Measurements from ENCODE around the gene TMEM164.
"Not testable (repeated sequence)": the region's sequence is repeated elsewhere in the genome, so short reads cannot be mapped to it uniquely, and the experiment has no call there.

TMEM164 gene

DNA sequence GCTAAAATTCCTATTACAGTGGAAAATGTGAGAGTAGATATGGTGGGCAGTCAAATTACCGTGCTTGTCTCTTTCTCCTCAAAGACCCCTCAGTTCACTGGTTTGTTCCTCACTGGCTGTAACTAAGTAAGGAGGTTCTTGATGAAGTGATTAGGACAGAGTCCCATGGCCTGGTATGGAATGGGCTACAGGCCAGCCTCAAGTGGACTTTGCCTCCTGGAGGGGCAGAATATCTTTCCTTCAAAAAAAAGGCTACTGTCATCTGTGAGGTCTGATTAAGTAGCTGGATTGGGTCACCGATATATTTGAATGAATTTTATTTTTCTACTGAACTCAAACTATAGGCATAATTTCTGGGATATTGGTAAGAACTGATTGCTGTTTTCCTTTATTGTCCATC is 38.5 kb upstream of the TMEM164 start:
- TF ChIP-seq FOXA1 (IDR thresholded peaks at IDR 0.05) (no peak), TARDBP (IDR thresholded peaks at IDR 0.05) (no peak)
- no peak for DNase-seq (ENCODE audit: extremely low spot score)
- CTCF ChIA-PET = no interaction called here
- POLR2A ChIA-PET = no interaction called here

DNA sequence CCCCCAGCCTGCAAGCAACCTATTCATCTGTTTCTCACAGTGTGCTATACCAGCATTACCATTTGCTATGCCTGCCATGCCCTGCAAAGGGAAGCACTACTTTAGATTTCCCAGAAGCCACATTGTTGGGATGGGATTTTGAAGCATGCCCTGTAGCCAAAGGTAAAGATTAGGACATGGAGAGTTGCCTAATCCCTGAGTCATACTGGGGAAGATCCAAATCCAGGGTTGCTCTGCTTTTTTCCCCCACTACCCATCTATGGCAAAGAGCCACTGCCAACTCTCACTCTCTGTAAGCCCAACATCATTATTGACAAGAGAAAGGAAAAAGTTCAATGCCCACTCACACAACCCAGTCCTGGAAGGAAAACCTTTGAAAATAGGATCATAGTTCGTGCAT is 36.7 kb upstream of the TMEM164 start:
- TF ChIP-seq FOXK2 (IDR thresholded peaks at IDR 0.05) (no peak), FOXA1 (IDR thresholded peaks at IDR 0.05) (no peak), BHLHE40 (IDR thresholded peaks at IDR 0.05; ENCODE audit: borderline replicate concordance) (no peak)
- no peak for DNase-seq (ENCODE audit: extremely low spot score)
- ChIA-PET CTCF (interaction anchor here (0.6 to 0.7 kb wide), 2 partner anchors 51 to 109 kb away, joined by 3 to 5 read pairs; no protein-coding TSS in a partner anchor), POLR2A (no interaction called here)

DNA sequence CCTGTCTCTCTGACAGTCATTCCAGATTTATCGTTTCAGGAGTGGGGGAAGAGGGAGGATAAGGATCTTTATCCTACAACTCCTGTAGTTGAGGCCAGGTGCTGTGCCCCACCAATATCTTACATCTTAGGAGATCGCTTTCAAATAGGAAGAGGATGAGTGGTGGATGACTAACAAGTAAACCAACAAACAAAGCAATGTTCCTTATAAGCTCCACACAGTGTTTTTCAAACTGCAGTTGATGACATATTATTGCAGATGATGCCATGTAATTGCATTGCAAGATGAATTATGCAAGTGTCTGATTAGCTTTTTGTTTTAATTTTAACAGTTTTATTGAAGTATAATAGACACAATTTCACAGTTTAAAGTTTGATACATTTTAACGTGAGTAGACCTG is 35.8 kb upstream of the TMEM164 start:
- ChIA-PET CTCF (no interaction called here), POLR2A (no interaction called here)
- no peak for DNase-seq (ENCODE audit: extremely low spot score)
- TF ChIP-seq SP1 (IDR thresholded peaks at IDR 0.05) (no peak), ARNT (IDR thresholded peaks at IDR 0.05) (no peak), FOXK2 (IDR thresholded peaks at IDR 0.05) (no peak), NFRKB (IDR thresholded peaks at IDR 0.05) (no peak), FOXM1 (IDR thresholded peaks at IDR 0.05; ENCODE audit: borderline replicate concordance) (no peak), FOXA1 (IDR thresholded peaks at IDR 0.05) (no peak), ZNF384 (IDR thresholded peaks at IDR 0.05) (no peak), BHLHE40 (IDR thresholded peaks at IDR 0.05; ENCODE audit: borderline replicate concordance) (no peak), CTBP1 (IDR thresholded peaks at IDR 0.05; ENCODE audit: borderline replicate concordance) (no peak), HDGF (IDR thresholded peaks at IDR 0.05; ENCODE audit: borderline replicate concordance) (no peak), ELF4 (IDR thresholded peaks at IDR 0.05) (no peak)
- TF ChIP-seq, protein P1, sequence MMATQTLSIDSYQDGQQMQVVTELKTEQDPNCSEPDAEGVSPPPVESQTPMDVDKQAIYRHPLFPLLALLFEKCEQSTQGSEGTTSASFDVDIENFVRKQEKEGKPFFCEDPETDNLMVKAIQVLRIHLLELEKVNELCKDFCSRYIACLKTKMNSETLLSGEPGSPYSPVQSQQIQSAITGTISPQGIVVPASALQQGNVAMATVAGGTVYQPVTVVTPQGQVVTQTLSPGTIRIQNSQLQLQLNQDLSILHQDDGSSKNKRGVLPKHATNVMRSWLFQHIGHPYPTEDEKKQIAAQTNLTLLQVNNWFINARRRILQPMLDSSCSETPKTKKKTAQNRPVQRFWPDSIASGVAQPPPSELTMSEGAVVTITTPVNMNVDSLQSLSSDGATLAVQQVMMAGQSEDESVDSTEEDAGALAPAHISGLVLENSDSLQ (IDR thresholded peaks at IDR 0.05) = no peak

DNA sequence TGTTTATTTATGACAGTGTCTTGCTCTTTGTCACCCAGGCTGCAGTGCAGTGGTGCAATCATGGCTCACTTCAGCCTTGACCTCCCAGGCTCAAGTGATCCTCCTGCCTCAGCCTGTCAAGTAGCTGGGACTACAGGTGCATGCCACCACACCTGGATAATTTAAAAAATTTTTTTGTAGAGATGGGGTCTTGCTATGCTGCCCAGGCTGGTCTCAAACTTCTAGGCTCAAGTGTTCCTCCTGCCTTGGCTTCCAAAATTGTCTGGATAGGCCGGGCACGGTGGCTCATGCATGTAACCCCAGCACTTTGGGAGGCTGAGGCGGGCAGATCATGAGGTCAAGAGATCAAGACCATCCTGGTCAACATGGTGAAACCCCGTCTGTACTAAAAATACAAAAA is 32.1 kb upstream of the TMEM164 start:
- DNase-seq (ENCODE audit: extremely low spot score); POLR2A ChIA-PET; CTCF ChIA-PET: not testable (repeated sequence)

DNA sequence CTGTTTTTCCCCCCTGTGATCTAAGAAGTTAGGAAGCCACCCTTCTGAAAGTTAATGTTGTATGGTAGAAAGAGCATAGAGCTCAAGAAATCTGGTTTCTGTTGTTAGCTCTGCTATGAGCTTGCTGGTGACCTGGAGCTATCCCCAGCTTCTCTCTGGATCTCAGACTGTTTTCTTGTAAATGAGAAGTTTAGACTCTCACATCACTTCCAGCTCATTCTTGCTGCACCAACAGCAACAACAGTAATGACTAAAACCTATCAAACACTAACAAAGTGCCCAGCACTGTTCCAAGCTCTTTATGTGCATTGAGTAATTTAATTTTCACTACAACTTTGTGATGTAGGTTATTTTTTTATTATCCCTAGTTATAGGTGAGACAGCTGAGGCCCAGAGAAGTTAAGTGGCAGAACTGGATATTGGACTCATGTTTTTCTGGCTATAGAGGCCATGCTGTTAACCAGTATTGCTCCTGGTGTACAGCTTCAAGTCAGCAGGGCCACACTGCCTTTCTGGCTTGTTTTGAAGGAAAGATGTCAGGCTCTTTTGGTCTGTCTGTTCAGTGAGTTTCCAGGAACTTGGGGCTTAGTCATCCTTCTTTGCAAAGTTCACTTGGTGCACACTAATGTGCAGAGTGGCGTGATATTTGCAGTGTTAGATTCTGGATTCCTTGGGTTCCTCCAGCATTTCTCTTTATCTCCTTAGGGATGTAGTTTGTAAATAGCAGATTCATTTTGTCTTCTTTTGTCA is 27.8 kb upstream of the TMEM164 start:
- CTCF ChIA-PET = interaction anchor here (0.6 to 1.0 kb wide), 2 partner anchors 12 to 172 kb away, joined by 3 read pairs; no protein-coding TSS in a partner anchor
- POLR2A ChIA-PET = no interaction called here
- TF ChIP-seq ARNT (IDR thresholded peaks at IDR 0.05) = no peak
- TF ChIP-seq, protein P1 (IDR thresholded peaks at IDR 0.05) = no peak
- no peak for TF ChIP-seq CTBP1 (IDR thresholded peaks at IDR 0.05; ENCODE audit: borderline replicate concordance)
- no peak for TF ChIP-seq BHLHE40 (IDR thresholded peaks at IDR 0.05; ENCODE audit: borderline replicate concordance)
- TF ChIP-seq TARDBP (IDR thresholded peaks at IDR 0.05) = no peak
- TF ChIP-seq ZNF384 (IDR thresholded peaks at IDR 0.05) = no peak
- TF ChIP-seq SP1 (IDR thresholded peaks at IDR 0.05) = no peak
- no peak for TF ChIP-seq FOXM1 (IDR thresholded peaks at IDR 0.05; ENCODE audit: borderline replicate concordance)
- TF ChIP-seq SUZ12 (IDR thresholded peaks at IDR 0.05) = no peak
- no peak for TF ChIP-seq LEF1 (IDR thresholded peaks at IDR 0.05; ENCODE audit: borderline replicate concordance)
- TF ChIP-seq NFRKB (IDR thresholded peaks at IDR 0.05) = no peak
- no peak for TF ChIP-seq L3MBTL2 (conservative IDR thresholded peaks at IDR 0.05)
- TF ChIP-seq HDGF (IDR thresholded peaks at IDR 0.05; ENCODE audit: borderline replicate concordance) = no peak
- no peak for TF ChIP-seq ELF4 (IDR thresholded peaks at IDR 0.05)
- TF ChIP-seq FOXK2 (IDR thresholded peaks at IDR 0.05) = no peak
- no peak for TF ChIP-seq FOXA1 (IDR thresholded peaks at IDR 0.05)
- DNase-seq (ENCODE audit: extremely low spot score) = no peak

DNA sequence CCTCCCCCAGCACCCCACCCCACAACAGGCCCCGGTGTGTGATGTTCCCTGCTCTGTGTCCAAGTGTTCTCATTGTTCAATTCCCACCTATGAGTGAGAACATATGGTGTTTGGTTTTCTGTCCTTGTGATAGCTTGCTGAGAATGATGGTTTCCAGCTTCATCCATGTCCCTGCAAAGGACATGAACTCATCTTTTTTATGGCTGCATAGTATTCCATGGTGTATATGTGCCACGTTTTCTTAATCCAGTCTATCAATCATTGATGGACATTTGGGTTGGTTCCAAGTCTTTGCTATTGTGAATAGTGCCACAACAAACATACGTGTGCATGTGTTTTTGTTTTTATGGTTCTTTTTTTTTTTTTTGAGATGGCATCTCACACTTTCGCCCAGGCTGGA is 17.7 kb upstream of the TMEM164 start:
- CTCF ChIA-PET; DNase-seq (ENCODE audit: extremely low spot score); POLR2A ChIA-PET: not testable (repeated sequence)

DNA sequence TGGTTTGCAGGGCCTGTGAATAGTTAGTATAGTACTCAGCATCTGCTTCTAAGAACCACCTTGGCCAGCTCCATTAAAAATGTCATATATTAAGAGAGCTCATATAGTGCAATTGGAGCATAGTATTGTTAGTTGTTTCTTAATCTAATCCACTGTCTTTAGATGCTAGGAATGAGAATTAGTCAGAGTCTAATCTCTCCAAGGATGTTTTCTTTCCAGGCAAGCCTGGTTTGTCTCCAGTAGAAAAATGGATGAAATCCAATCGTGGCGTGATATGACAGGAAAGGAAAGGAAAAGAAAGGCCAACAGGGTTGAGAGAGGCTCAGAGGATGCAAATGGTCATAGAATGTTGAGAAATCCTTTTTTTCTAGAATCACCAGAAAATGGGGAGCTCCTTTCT is 15.0 kb upstream of the TMEM164 start:
- TF ChIP-seq NFRKB (IDR thresholded peaks at IDR 0.05) = no peak
- no peak for TF ChIP-seq FOXA1 (IDR thresholded peaks at IDR 0.05)
- no peak for TF ChIP-seq SP1 (IDR thresholded peaks at IDR 0.05)
- TF ChIP-seq TARDBP (IDR thresholded peaks at IDR 0.05) = no peak
- TF ChIP-seq ZNF384 (IDR thresholded peaks at IDR 0.05) = no peak
- POLR2A ChIA-PET = no interaction called here
- DNase-seq (ENCODE audit: extremely low spot score) = no peak
- CTCF ChIA-PET = interaction anchor here (0.6 to 1.0 kb wide), 2 partner anchors 13 to 180 kb away, joined by 3 read pairs; no protein-coding TSS in a partner anchor

DNA sequence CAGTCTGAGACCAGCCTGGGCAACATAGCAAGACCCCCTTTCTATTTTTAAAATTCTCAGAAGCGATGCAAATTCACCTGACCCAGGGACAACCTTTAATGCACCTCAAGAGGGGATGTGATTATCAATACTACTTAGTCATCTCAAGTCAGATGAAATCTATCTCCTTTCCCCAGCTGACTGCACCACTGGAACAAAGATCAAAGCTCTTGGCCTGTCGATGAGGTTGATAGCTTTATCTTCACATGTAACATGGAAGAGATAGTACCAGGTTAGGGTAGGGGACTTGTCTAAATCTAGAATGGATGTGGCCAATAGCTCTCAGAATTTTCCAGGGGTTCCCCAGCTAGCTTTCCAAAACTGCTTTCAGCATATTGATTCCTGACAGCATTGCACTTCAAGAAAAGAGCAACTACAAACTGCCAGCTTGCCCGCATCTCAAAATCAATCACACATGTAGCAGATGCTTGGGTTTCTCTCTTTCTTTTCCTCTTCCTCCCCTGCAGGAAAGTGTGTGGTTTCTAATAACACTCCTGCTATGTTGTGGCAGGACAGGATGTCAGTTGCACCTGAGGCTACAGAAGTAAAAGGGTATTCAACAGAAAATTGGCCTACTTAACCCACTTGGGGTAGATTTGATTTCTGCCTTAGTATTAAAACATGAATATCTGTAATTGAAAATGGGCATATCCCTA is 12.2 kb upstream of the TMEM164 start:
- ChIA-PET POLR2A (interaction anchor here (2.4 kb wide), 1 partner anchor 12 kb away, joined by 5 read pairs; the partner anchor contains the start of gene TMEM164), CTCF (interaction anchor here (0.6 to 1.0 kb wide), 2 partner anchors 156 to 395 kb away, joined by 3 read pairs; no protein-coding TSS in a partner anchor)
- DNase-seq (ENCODE audit: extremely low spot score) = no peak
- no peak for TF ChIP-seq FOXA1 (IDR thresholded peaks at IDR 0.05)
- no peak for TF ChIP-seq ZNF384 (IDR thresholded peaks at IDR 0.05)
- TF ChIP-seq CTBP1 (IDR thresholded peaks at IDR 0.05; ENCODE audit: borderline replicate concordance) = no peak
- TF ChIP-seq, protein P1 (IDR thresholded peaks at IDR 0.05) = no peak
- TF ChIP-seq HDGF (IDR thresholded peaks at IDR 0.05; ENCODE audit: borderline replicate concordance) = no peak
- no peak for TF ChIP-seq FOXK2 (IDR thresholded peaks at IDR 0.05)
- no peak for TF ChIP-seq ARNT (IDR thresholded peaks at IDR 0.05)
- no peak for TF ChIP-seq NFRKB (IDR thresholded peaks at IDR 0.05)
- TF ChIP-seq L3MBTL2 (conservative IDR thresholded peaks at IDR 0.05) = no peak
- no peak for TF ChIP-seq SUZ12 (IDR thresholded peaks at IDR 0.05)
- TF ChIP-seq TARDBP (IDR thresholded peaks at IDR 0.05) = no peak
- TF ChIP-seq SP1 (IDR thresholded peaks at IDR 0.05) = no peak
- no peak for TF ChIP-seq ELF4 (IDR thresholded peaks at IDR 0.05)
- TF ChIP-seq LEF1 (IDR thresholded peaks at IDR 0.05; ENCODE audit: borderline replicate concordance) = no peak
- no peak for TF ChIP-seq BHLHE40 (IDR thresholded peaks at IDR 0.05; ENCODE audit: borderline replicate concordance)
- no peak for TF ChIP-seq FOXM1 (IDR thresholded peaks at IDR 0.05; ENCODE audit: borderline replicate concordance)

All from HEK293T (cell line).